ENCODE data around the gene SNN. TPM values are rescaled to one million over a fixed set of nuclear protein-coding genes. Genes with fewer than 3 reads are reported as not detected.

SNN gene
- total RNA-seq, 1 donor from 2014 or later, result 14.6 TPM

GRCh38 chr16:11673091-11674000 is 5.1 kb downstream of the SNN start:
- Histone ChIP-seq H3K4me3 (ENCODE audit: low read length in 3 of 3) (peak overlapping the region in 2 of 3 donors; percentile 51 to 52), H3K27ac (ENCODE audit: low read depth, low read length) (peak overlapping the region; percentile 93)

GRCh38 chr16:11674001-11674817 is 6.0 kb downstream of the SNN start:
- H3K27me3 ChIP-seq (ENCODE audit: control insufficient read depth in 3 of 3, insufficient read depth in 3 of 3, low read length in 3 of 3), result no peaks in the 10 kb centered on the region
- peaks cover 11 to 23% (median 22%) of the 10 kb centered on the region in 3 donors for H3K36me3 ChIP-seq (ENCODE audit: control insufficient read depth in 3 of 3, insufficient read depth in 3 of 3, low read length in 3 of 3)
- H3K27ac ChIP-seq (ENCODE audit: low read depth, low read length), result peak overlapping the region; percentile 93
- H3K9me3 ChIP-seq (ENCODE audit: control insufficient read depth in 3 of 3, low read length in 3 of 3), result no peaks in the 10 kb centered on the region
- peak overlapping the region; percentile 7 to 92 (median 39) for H3K9ac ChIP-seq (ENCODE audit: low read depth in 1 of 3, low read length in 3 of 3)
- H3K4me3 ChIP-seq (ENCODE audit: low read length in 3 of 3), result peak overlapping the region in 1 of 3 donors; percentile 29
- peaks cover 95 to 100% (median 100%) of the 10 kb centered on the region in 3 donors for H3K4me1 ChIP-seq (ENCODE audit: control insufficient read depth in 3 of 3, insufficient read depth in 3 of 3, low read length in 3 of 3)

More at GRCh38 chr16:11673091-11674000, 5.1 kb downstream of the SNN start:
- Histone ChIP-seq H3K9me3 (ENCODE audit: control insufficient read depth in 3 of 3, low read length in 3 of 3) (no peaks in the 10 kb centered on the region), H3K27me3 (ENCODE audit: control insufficient read depth in 3 of 3, insufficient read depth in 3 of 3, low read length in 3 of 3) (no peaks in the 10 kb centered on the region), H3K9ac (ENCODE audit: low read depth in 1 of 3, low read length in 3 of 3) (peak overlapping the region; percentile 20 to 92 (median 39)), H3K4me1 (ENCODE audit: control insufficient read depth in 3 of 3, insufficient read depth in 3 of 3, low read length in 3 of 3) (peaks cover 87 to 96% (median 92%) of the 10 kb centered on the region in 3 donors), H3K36me3 (ENCODE audit: control insufficient read depth in 3 of 3, insufficient read depth in 3 of 3, low read length in 3 of 3) (peaks cover 9 to 20% (median 16%) of the 10 kb centered on the region in 3 donors)

GRCh38 chr16:11674818-11675560 is 6.7 kb downstream of the SNN start:
- H3K27ac ChIP-seq (ENCODE audit: low read depth, low read length), result peak overlapping the region; percentile 93
- peaks cover 95 to 100% (median 100%) of the 10 kb centered on the region in 3 donors for H3K4me1 ChIP-seq (ENCODE audit: control insufficient read depth in 3 of 3, insufficient read depth in 3 of 3, low read length in 3 of 3)
- no peaks in the 10 kb centered on the region for H3K27me3 ChIP-seq (ENCODE audit: control insufficient read depth in 3 of 3, insufficient read depth in 3 of 3, low read length in 3 of 3)
- peak overlapping the region in 1 of 3 donors; percentile 29 for H3K4me3 ChIP-seq (ENCODE audit: low read length in 3 of 3)
- peak overlapping the region in 2 of 3 donors; percentile 12 to 92 for H3K9ac ChIP-seq (ENCODE audit: low read depth in 1 of 3, low read length in 3 of 3)
- H3K36me3 ChIP-seq (ENCODE audit: control insufficient read depth in 3 of 3, insufficient read depth in 3 of 3, low read length in 3 of 3), result peaks cover 15 to 29% (median 26%) of the 10 kb centered on the region in 3 donors
- no peaks in the 10 kb centered on the region for H3K9me3 ChIP-seq (ENCODE audit: control insufficient read depth in 3 of 3, low read length in 3 of 3)

- Histone ChIP-seq H3K9me3 (ENCODE audit: control insufficient read depth in 3 of 3, low read length in 3 of 3) (no peaks in the 10 kb centered on the region), H3K4me1 (ENCODE audit: control insufficient read depth in 3 of 3, insufficient read depth in 3 of 3, low read length in 3 of 3) (peaks cover 95 to 99% (median 98%) of the 10 kb centered on the region in 3 donors), H3K4me3 (ENCODE audit: low read length in 3 of 3) (peak overlapping the region in 2 of 3 donors; percentile 30 to 45), H3K9ac (ENCODE audit: low read depth in 1 of 3, low read length in 3 of 3) (peak overlapping the region; percentile 43 to 92 (median 55)), H3K27me3 (ENCODE audit: control insufficient read depth in 3 of 3, insufficient read depth in 3 of 3, low read length in 3 of 3) (no peaks in the 10 kb centered on the region), H3K27ac (ENCODE audit: low read depth, low read length) (peak overlapping the region; percentile 93), H3K36me3 (ENCODE audit: control insufficient read depth in 3 of 3, insufficient read depth in 3 of 3, low read length in 3 of 3) (peaks cover 15 to 29% (median 29%) of the 10 kb centered on the region in 3 donors)
Measured at GRCh38 chr16:11675561-11676511, 7.6 kb downstream of the SNN start.

GRCh38 chr16:11676799-11677198 is 8.5 kb downstream of the SNN start:
- peak overlapping the region in 2 of 3 donors; percentile 32 to 92 for H3K9ac ChIP-seq (ENCODE audit: low read depth in 1 of 3, low read length in 3 of 3)
- H3K27ac ChIP-seq (ENCODE audit: low read depth, low read length), result peak overlapping the region; percentile 93
- H3K36me3 ChIP-seq (ENCODE audit: control insufficient read depth in 3 of 3, insufficient read depth in 3 of 3, low read length in 3 of 3), result peaks cover 15 to 29% (median 29%) of the 10 kb centered on the region in 3 donors
- H3K9me3 ChIP-seq (ENCODE audit: control insufficient read depth in 3 of 3, low read length in 3 of 3), result no peaks in the 10 kb centered on the region
- no peaks in the 10 kb centered on the region for H3K27me3 ChIP-seq (ENCODE audit: control insufficient read depth in 3 of 3, insufficient read depth in 3 of 3, low read length in 3 of 3)
- peak overlapping the region in 1 of 3 donors; percentile 1 for H3K4me3 ChIP-seq (ENCODE audit: low read length in 3 of 3)
- peaks cover 90 to 99% (median 98%) of the 10 kb centered on the region in 3 donors for H3K4me1 ChIP-seq (ENCODE audit: control insufficient read depth in 3 of 3, insufficient read depth in 3 of 3, low read length in 3 of 3)

GRCh38 chr16:11677451-11677951 is 9.2 kb downstream of the SNN start:
- Histone ChIP-seq H3K9ac (ENCODE audit: low read depth in 1 of 3, low read length in 3 of 3) (peak overlapping the region in 2 of 3 donors; percentile 18 to 92), H3K27ac (ENCODE audit: low read depth, low read length) (peak overlapping the region; percentile 93), H3K4me3 (ENCODE audit: low read length in 3 of 3) (peak overlapping the region in 1 of 3 donors; percentile 1), H3K36me3 (ENCODE audit: control insufficient read depth in 3 of 3, insufficient read depth in 3 of 3, low read length in 3 of 3) (peaks cover 15 to 29% (median 29%) of the 10 kb centered on the region in 3 donors), H3K4me1 (ENCODE audit: control insufficient read depth in 3 of 3, insufficient read depth in 3 of 3, low read length in 3 of 3) (peaks cover 90 to 99% (median 98%) of the 10 kb centered on the region in 3 donors), H3K9me3 (ENCODE audit: control insufficient read depth in 3 of 3, low read length in 3 of 3) (no peaks in the 10 kb centered on the region), H3K27me3 (ENCODE audit: control insufficient read depth in 3 of 3, insufficient read depth in 3 of 3, low read length in 3 of 3) (no peaks in the 10 kb centered on the region)

- Histone ChIP-seq H3K9me3 (ENCODE audit: control insufficient read depth in 3 of 3, low read length in 3 of 3) (no peaks in the 10 kb centered on the region), H3K27ac (ENCODE audit: low read depth, low read length) (peak overlapping the region; percentile 93), H3K4me3 (ENCODE audit: low read length in 3 of 3) (peak overlapping the region in 2 of 3 donors; percentile 13 to 21), H3K9ac (ENCODE audit: low read depth in 1 of 3, low read length in 3 of 3) (peak overlapping the region in 2 of 3 donors; percentile 18 to 92), H3K27me3 (ENCODE audit: control insufficient read depth in 3 of 3, insufficient read depth in 3 of 3, low read length in 3 of 3) (no peaks in the 10 kb centered on the region), H3K4me1 (ENCODE audit: control insufficient read depth in 3 of 3, insufficient read depth in 3 of 3, low read length in 3 of 3) (peaks cover 89 to 99% (median 98%) of the 10 kb centered on the region in 3 donors), H3K36me3 (ENCODE audit: control insufficient read depth in 3 of 3, insufficient read depth in 3 of 3, low read length in 3 of 3) (peaks cover 17 to 31% (median 30%) of the 10 kb centered on the region in 3 donors)
Measured at GRCh38 chr16:11677959-11678881, 10.0 kb downstream of the SNN start.

GRCh38 chr16:11679250-11679649 is 11.0 kb downstream of the SNN start:
- Histone ChIP-seq H3K9ac (ENCODE audit: low read depth in 1 of 3, low read length in 3 of 3) (peak overlapping the region in 1 of 3 donors; percentile 68), H3K4me1 (ENCODE audit: control insufficient read depth in 3 of 3, insufficient read depth in 3 of 3, low read length in 3 of 3) (peaks cover 79 to 92% (median 92%) of the 10 kb centered on the region in 3 donors), H3K9me3 (ENCODE audit: control insufficient read depth in 3 of 3, low read length in 3 of 3) (no peaks in the 10 kb centered on the region), H3K36me3 (ENCODE audit: control insufficient read depth in 3 of 3, insufficient read depth in 3 of 3, low read length in 3 of 3) (peaks cover 25 to 39% (median 35%) of the 10 kb centered on the region in 3 donors), H3K4me3 (ENCODE audit: low read length in 3 of 3) (peak overlapping the region in 1 of 3 donors; percentile 13), H3K27ac (ENCODE audit: low read depth, low read length) (peak overlapping the region; percentile 31), H3K27me3 (ENCODE audit: control insufficient read depth in 3 of 3, insufficient read depth in 3 of 3, low read length in 3 of 3) (no peaks in the 10 kb centered on the region)

All from skeletal muscle tissue (tissue), 4 donors.